PC-9 (cell line): ENCODE results near the gene SFSWAP. TPM values are rescaled to one million over a fixed set of nuclear protein-coding genes. Genes with fewer than 3 reads are reported as not detected.

Experiments used
- BruUV-seq: library from RNA; stranded (reverse); fragments of 400-500 nt; replicated peaks from 2 replicates; lab custom pipeline; 2021; lab: Mats Ljungman, UMichigan
- CTCF ChIA-PET: fragments of 300-600 bp; sonication (Branson Sonifier 250); formaldehyde crosslinking; loops from one replicate; lab custom pipeline; 2022; ENCODE audit warnings: antibody characterized with exemption; lab: Charles Lee
- POLR2A ChIA-PET: fragments of 300-600 bp; sonication (Branson Sonifier 250); formaldehyde crosslinking; loops from one replicate; lab custom pipeline; 2022; ENCODE audit warnings: antibody characterized with exemption; ENCODE audit not compliant: unreplicated experiment; lab: Charles Lee
- DNase-seq, 2 experiments: peaks; one replicate each; pipeline versions ENCODE4 v3.0.0 to v3.0.0-alpha.2; 2015 to 2022; ENCODE audit warnings: mixed read lengths in 1 of 2
- H2AFZ ChIP-seq: fragments of 200-600 bp; sonication (generic); 2 replicates; pipeline ENCODE4 v1.8.1; 2017; ENCODE audit warnings: antibody characterized with exemption
- H3F3A ChIP-seq: fragments of 200-600 bp; sonication (generic); 2 replicates; pipeline ENCODE4 v1.8.1; 2017; ENCODE audit warnings: antibody characterized with exemption, mild to moderate bottlenecking, low read depth; ENCODE audit not compliant: insufficient read depth
- H3K27ac ChIP-seq: fragments of 200-600 bp; sonication (generic); 2 replicates; pipeline ENCODE4 v1.6.1; 2016; ENCODE audit warnings: mixed run types
- H3K27me3 ChIP-seq: fragments of 200-600 bp; sonication (generic); 2 replicates; pipeline ENCODE4 v1.6.1; 2016; ENCODE audit warnings: low read depth, mixed run types; ENCODE audit not compliant: insufficient read depth
- H3K36me3 ChIP-seq: fragments of 200-600 bp; sonication (generic); 2 replicates; pipeline ENCODE4 v1.6.1; 2016; ENCODE audit warnings: low read depth, mixed run types
- H3K4me1 ChIP-seq: fragments of 200-600 bp; sonication (generic); replicated peaks from 2 replicates; pipeline ENCODE4 v1.6.1; 2016; ENCODE audit warnings: mixed run types; ENCODE audit not compliant: insufficient read depth
- H3K4me2 ChIP-seq: fragments of 200-600 bp; sonication (generic); 2 replicates; pipeline ENCODE4 v1.6.1; 2017; ENCODE audit warnings: mixed run types
- H3K4me3 ChIP-seq: fragments of 200-600 bp; sonication (generic); 2 replicates; pipeline ENCODE4 v1.6.1; 2016; ENCODE audit warnings: mixed run types
- H3K79me2 ChIP-seq: fragments of 200-600 bp; sonication (generic); 2 replicates; pipeline ENCODE4 v1.6.1; 2017; ENCODE audit warnings: low read depth, mixed run types
- H3K9me2 ChIP-seq: fragments of 200-600 bp; sonication (generic); 2 replicates; pipeline ENCODE4 v1.8.1; 2017; ENCODE audit warnings: mild to moderate bottlenecking; ENCODE audit not compliant: insufficient read depth
- H3K9me3 ChIP-seq: fragments of 200-600 bp; sonication (generic); 2 replicates; pipeline ENCODE4 v1.8.1; 2016; ENCODE audit warnings: low read depth; ENCODE audit not compliant: insufficient read depth
- H4K20me1 ChIP-seq: fragments of 200-600 bp; sonication (generic); 2 replicates; pipeline ENCODE4 v1.8.1; 2017; ENCODE audit not compliant: insufficient read depth
- EZH2 ChIP-seq: fragments of 200-600 bp; sonication (generic); IDR thresholded peaks from 2 replicates; pipeline ENCODE4 v1.8.0; 2017; ENCODE audit warnings: antibody characterized with exemption, low read depth
- intact Hi-C: fragments of 100-400 bp; cut with micrococcal nuclease; formaldehyde crosslinking; loops from one replicate; pipeline ENCODE4 v1.10.0; 2022; ENCODE audit not compliant: unreplicated experiment
- total RNA-seq: library from RNA; stranded (reverse); gene quantifications from 2 replicates; pipeline ENCODE4 v1.2.3, GENCODE V29; 2021
- TF ChIP-seq, protein P1 (sequence below): fragments of 200-600 bp; sonication (generic); conservative IDR thresholded peaks from 2 replicates; pipeline ENCODE4 v1.6.1; 2017; ENCODE audit warnings: mixed run types, antibody characterized with exemption, mild to moderate bottlenecking, moderate library complexity

The SFSWAP gene
- total RNA-seq, 1 experiment from 2014 or later = 40.7 TPM

DNA sequence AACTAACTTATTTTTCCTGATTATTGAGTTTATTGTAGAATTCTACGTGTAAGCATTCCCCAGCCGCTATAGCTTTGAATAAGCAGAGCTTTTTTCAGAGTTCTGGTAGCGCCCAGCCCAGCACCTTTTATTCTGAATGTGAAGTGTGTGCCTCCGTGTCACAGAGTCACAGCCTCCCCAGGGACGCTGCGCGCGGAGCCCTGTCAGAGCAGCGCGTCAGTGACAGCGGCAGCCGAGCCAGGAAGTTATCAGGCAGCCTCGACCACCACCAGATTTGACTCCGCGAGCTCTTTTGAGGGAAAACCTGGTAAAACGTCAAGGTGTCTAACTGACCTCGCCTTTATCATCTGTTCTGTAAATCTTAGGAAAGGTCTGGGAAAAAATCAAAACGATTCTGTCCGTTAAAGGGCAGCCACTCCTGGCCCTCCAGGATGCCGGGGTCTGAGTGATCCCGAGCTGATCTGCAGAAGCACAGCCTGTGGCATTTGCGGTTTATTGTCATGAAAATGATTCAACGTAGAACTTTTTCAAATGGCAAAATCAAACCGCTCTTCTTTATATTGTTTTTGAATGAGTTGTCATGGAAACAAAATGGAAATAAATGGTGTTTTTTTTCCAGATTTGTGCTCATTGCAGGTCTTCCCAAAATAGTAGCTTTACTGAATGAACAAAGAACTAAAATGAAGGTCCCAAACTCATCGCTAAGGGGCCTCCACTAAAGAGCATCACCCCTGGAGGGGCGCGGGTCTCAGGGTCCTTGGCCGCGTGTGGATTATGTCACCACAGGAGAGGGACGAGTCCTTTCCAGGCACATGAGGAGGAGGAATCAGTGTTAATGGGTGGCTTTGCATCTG lies 74.2 kb downstream of the SFSWAP start:
- CTCF ChIA-PET = no interaction called here
- no peak for DNase-seq
- intact Hi-C loops = loop anchor here (2.0 kb wide), 2 partner anchors 46 to 48 kb away; no protein-coding TSS in a partner anchor

DNA sequence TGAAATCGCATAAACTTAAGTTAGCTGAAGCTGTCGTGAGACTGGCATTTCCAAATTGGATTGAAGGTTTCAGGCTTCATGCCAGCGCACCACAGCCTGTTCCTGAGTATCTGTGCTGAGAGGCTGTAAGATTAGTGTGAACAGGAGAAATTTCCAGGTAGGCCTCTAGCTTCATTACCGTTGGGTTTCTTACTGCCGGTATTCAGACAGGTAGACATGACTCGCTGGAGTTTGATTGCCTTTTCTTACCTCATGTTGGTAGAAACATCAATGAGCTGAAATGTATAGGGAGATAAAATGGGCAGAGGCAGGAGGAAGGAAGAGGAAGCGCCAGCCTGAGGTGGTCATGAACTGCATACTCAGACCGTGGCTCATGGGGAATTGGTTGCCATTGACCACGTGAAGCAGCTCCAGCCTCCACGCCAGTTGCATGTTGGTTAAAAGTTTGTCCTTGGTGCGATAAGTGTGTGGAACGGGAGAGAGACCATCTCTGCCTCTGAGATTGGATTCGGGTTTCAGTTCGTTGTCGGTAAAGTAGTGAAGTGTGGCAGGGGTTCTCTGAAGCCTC lies 75.0 kb downstream of the SFSWAP start:
- Histone ChIP-seq H3K4me2 (no peak overlapping the region), H3K4me1 (peaks cover 30% of the 10 kb centered on the region), H3K79me2 (no peaks in the 10 kb centered on the region), H3K9me2 (no peaks in the 10 kb centered on the region), H3F3A (peaks cover 34% of the 10 kb centered on the region), H3K9me3 (no peaks in the 10 kb centered on the region), H2AFZ (no peak overlapping the region), H3K27me3 (no peaks in the 10 kb centered on the region), H3K4me3 (no peak overlapping the region), H3K27ac (no peak overlapping the region), H4K20me1 (no peaks in the 10 kb centered on the region), H3K36me3 (peaks cover 18% of the 10 kb centered on the region)
- intact Hi-C loops = loop anchor here (2.0 kb wide), 2 partner anchors 45 to 49 kb away; no protein-coding TSS in a partner anchor
- BruUV-seq = no TSS peak
- POLR2A ChIA-PET = no interaction called here
- no peak for DNase-seq
- CTCF ChIA-PET = no interaction called here
- no peak for TF ChIP-seq EZH2
- TF ChIP-seq, protein P1, sequence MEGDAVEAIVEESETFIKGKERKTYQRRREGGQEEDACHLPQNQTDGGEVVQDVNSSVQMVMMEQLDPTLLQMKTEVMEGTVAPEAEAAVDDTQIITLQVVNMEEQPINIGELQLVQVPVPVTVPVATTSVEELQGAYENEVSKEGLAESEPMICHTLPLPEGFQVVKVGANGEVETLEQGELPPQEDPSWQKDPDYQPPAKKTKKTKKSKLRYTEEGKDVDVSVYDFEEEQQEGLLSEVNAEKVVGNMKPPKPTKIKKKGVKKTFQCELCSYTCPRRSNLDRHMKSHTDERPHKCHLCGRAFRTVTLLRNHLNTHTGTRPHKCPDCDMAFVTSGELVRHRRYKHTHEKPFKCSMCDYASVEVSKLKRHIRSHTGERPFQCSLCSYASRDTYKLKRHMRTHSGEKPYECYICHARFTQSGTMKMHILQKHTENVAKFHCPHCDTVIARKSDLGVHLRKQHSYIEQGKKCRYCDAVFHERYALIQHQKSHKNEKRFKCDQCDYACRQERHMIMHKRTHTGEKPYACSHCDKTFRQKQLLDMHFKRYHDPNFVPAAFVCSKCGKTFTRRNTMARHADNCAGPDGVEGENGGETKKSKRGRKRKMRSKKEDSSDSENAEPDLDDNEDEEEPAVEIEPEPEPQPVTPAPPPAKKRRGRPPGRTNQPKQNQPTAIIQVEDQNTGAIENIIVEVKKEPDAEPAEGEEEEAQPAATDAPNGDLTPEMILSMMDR = no peak

More for the DNA sequence above, 74.2 kb downstream of the SFSWAP start:
- no peak for TF ChIP-seq EZH2
- TF ChIP-seq, protein P1 = no peak
- H3K9me3 ChIP-seq = no peaks in the 10 kb centered on the region
- H2AFZ ChIP-seq = no peak overlapping the region
- H3K27me3 ChIP-seq = no peaks in the 10 kb centered on the region
- H3K4me1 ChIP-seq = peaks cover 30% of the 10 kb centered on the region
- H3K27ac ChIP-seq = peak overlapping the region; percentile 80
- no peaks in the 10 kb centered on the region for H3K9me2 ChIP-seq
- no TSS peak for BruUV-seq
- peaks cover 15% of the 10 kb centered on the region for H3K36me3 ChIP-seq
- H3F3A ChIP-seq = peaks cover 33% of the 10 kb centered on the region
- H3K79me2 ChIP-seq = no peaks in the 10 kb centered on the region
- no peaks in the 10 kb centered on the region for H4K20me1 ChIP-seq
- H3K4me2 ChIP-seq = peak overlapping the region; percentile 75
- POLR2A ChIA-PET = no interaction called here
- H3K4me3 ChIP-seq = 0 out of 2 replicates have a peak overlapping the region, but pooled peaks have one; percentile 44

DNA sequence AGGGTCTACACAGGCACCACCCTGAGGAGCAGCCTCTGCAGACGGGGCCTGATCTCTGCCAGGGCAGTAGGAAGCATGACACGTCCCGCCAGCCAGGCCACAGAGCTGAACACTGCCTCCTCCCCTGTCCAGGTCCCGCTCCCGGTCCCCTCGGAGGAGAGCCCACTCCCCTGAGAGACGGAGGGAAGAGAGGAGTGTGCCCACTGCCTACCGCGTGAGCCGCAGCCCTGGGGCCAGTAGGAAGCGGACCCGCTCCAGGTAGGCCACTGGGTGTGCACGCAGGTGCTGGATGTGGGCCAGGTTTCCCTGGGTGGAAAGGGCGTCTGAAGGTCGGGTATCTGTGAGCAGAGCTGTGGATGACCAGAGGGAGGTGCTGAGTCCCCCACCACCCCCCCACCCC lies 75.4 kb downstream of the SFSWAP start:
- Histone ChIP-seq H3F3A (peaks cover 38% of the 10 kb centered on the region), H3K4me2 (no peak overlapping the region), H2AFZ (no peak overlapping the region), H3K4me1 (peaks cover 30% of the 10 kb centered on the region), H3K9me2 (no peaks in the 10 kb centered on the region), H3K4me3 (no peak overlapping the region), H3K36me3 (peaks cover 19% of the 10 kb centered on the region), H4K20me1 (no peaks in the 10 kb centered on the region), H3K27me3 (no peaks in the 10 kb centered on the region), H3K9me3 (no peaks in the 10 kb centered on the region), H3K27ac (no peak overlapping the region), H3K79me2 (no peaks in the 10 kb centered on the region)
- TF ChIP-seq, protein P1 = no peak
- no peak for TF ChIP-seq EZH2
- CTCF ChIA-PET = no interaction called here
- DNase-seq = no peak
- intact Hi-C loops = no loop called here
- BruUV-seq = no TSS peak
- POLR2A ChIA-PET = no interaction called here
